HG03439 (cell line): ENCODE measurements around the gene NSMF.

Source experiments
- ATAC-seq: cut with Tn5 transposase; IDR thresholded peaks from one replicate; pipeline ENCODE4 v1.9.1; 2021; ENCODE audit warnings: mild to moderate bottlenecking, moderate library complexity; ENCODE audit not compliant: unreplicated experiment

NSMF gene

DNA sequence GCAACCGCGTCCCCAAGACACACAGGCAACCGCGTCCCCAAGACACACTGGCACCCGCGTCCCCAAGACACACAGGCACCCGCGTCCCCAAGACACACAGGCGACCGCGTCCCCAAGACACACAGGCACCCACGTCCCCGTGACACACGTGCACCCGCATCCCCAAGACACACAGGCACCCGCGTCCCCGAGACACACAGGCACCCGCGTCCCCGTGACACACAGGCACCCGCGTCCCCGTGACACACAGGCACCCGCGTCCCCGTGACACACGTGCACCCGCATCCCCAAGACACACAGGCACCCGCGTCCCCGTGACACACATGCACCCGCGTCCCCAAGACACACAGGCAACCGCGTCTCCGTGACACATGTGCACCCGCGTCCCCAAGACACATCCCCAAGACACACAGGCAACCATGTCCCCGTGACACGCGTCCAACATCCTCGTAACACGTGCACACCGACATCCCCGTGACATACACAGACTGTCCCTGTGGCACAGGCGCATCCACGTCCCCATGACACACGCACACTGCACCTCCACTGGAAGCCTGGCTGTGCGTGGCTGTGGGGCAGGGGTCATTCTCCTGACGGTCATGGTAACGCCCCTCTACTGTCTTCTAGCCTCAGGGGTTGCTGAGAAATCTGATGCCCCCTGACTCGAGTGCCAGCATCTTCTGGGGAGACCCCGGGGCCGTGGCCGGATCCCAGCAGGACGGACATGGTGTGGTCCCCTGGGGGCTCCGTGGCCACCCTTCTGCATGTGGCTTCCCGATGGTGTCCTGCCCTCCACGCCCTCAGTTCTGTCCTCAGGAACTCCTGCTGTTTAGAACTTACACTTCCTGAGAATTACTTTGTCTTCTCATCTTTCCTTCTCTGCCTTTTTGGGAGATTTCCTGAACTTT, 60.3 kb downstream of the NSMF start:
- no peak for ATAC-seq

DNA sequence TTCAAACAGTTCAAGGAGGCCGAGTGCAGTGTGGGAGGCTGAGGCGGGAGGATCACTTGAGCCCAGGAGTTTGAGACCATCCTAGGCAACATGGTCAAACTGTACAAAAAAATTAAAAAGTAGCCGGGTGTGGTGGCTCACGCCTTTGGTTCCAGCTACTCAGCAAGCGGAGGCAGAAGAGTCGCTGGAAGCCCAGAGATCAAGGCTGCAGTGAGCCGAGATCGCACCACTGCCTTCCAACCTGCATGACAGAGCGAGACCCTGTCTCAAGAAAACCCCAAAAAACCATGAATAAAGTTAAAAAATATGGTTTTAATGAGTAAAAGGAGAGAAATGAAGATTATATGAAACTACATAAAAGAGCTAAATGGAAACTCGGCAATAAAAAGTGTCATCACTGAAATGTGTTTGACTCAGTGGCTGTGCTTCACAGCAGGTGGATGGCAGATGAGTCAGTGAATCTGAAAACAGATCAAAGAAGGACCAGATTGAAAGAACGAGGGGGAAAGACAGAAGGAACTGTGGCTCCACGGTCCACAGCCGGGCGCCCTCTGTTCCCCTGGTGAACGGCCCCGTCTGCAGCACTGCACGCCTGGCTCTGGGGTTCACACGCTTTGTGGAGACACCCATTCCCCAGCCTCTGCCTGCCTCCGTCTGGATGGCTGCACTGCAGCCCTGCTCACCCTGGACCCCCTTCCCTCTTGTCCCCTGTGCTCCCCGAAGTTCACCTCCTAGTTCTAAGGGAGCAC, 61.3 kb downstream of the NSMF start:
- no peak for ATAC-seq
